Posterior cingulate gyrus (tissue), 11 donors: Measurements from ENCODE around the gene CYP26A1.

Experiments used
- DNase-seq, 10 donors: peaks; one replicate each; pipeline versions ENCODE4 v3.0.0 to v3.0.0-alpha.2; 2020 to 2021; ENCODE audit warnings: mixed read lengths in 3 of 10
- intact Hi-C: fragments of 100-400 bp; cut with DNase I; formaldehyde crosslinking; loops from one replicate; pipeline ENCODE4 v1.15.1; 2023

Gene CYP26A1, protein sequence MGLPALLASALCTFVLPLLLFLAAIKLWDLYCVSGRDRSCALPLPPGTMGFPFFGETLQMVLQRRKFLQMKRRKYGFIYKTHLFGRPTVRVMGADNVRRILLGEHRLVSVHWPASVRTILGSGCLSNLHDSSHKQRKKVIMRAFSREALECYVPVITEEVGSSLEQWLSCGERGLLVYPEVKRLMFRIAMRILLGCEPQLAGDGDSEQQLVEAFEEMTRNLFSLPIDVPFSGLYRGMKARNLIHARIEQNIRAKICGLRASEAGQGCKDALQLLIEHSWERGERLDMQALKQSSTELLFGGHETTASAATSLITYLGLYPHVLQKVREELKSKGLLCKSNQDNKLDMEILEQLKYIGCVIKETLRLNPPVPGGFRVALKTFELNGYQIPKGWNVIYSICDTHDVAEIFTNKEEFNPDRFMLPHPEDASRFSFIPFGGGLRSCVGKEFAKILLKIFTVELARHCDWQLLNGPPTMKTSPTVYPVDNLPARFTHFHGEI

DNA sequence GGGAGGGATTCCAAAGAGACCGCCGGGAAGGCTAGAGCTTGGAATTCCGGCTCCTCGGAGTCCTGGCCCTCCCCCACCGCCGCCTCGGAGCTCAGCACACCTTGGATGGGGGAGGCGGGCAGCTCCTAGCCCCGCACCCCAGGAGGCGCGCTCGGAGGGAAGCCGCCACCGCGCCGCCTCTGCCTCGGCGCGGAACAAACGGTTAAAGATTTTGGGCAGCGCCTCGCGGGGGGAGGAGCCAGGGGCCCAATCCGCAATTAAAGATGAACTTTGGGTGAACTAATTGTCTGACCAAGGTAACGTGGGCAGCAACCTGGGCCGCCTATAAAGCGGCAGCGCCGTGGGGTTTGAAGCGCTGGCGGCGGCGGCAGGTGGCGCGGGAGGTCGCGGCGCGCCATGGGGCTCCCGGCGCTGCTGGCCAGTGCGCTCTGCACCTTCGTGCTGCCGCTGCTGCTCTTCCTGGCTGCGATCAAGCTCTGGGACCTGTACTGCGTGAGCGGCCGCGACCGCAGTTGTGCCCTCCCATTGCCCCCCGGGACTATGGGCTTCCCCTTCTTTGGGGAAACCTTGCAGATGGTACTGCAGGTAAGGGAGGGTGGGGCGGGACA is at the start of gene CYP26A1:
Gene CYP26A1, plus strand, starts transcription at position 355 of the 608 bp plus-strand sequence. Its CDS starts 42 bp downstream, at position 397.
- intact Hi-C loops: no loop called here
- peak in 1 of 10 donors; percentile 57 for DNase-seq

DNA sequence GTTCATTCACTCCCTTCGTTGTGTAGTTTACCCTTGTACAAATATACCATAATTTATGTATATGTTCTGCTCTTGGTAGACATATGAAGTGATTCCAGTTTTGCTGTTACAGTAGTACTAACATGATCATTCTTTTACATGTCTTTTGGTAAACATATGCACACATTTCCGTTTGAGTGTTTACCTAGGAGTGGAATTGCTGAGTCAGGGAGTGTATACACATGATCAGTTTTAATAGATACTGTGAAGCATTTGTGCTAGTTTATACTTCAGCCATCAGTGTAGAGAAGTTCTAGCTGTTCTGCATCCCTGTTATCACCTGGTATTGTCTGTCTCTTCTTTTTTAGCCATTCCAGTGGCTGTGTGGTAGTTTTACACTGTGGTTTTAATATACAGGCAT is 47.6 kb upstream of the CYP26A1 start:
- intact Hi-C loops: no loop called here
- DNase-seq: no peak

DNA sequence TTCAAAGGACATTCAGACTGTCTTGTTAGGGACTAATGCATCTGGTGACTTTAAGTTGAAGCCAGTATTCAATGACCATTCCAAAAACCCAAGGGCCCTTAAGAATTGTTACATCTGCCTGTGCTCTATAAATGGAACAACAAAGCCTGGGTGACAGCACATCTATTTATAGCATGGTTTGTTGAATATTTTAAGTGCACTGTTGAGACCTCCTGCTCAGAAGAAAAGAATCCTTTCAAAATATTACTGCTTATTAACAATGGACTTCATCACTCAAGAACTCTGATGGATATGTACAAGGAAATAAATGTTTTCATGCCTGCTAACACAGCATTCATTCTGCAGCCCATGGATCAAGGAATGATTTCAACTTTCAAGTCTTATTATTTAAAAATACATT is 46.2 kb upstream of the CYP26A1 start:
- no peak for DNase-seq
- intact Hi-C loops: no loop called here

DNA sequence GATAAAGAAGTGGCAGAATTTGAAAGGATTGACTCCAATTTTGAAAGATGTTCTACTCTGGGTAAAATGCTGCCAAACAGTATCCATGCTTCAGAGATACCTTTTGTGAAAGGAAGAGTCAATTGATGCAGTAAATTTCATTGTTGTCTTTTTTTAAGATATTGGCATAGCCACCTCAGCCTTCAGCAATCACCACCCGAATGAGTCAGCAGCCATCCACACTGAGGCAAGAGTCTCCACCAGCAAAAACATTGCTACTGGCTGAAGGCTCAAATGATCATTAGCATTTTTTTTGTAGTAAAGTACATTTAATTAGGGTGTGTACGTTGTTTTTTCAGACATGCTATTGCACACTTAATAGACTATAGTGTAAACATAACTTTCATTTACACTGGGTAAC is 44.8 kb upstream of the CYP26A1 start:
- intact Hi-C loops: no loop called here
- DNase-seq: no peak

DNA sequence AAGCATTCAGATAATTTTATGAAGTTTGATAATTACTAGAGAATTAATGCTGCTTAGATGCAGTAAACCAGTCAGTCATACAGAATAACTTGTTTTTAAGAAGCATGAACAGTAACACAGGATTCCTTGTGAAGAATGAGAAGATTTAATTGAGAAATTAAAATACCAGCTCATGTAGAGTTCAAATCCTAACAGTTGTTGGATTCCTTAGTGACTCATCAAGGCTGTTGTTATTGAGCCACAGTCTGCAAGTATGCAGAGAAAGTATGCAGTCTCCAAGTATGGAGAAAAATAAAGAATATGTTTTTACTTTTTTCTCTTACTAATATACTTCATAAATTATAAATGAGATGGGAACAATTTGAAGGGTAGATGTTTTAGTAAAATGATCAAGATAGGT is 43.3 kb upstream of the CYP26A1 start:
- intact Hi-C loops: no loop called here
- no peak for DNase-seq

DNA sequence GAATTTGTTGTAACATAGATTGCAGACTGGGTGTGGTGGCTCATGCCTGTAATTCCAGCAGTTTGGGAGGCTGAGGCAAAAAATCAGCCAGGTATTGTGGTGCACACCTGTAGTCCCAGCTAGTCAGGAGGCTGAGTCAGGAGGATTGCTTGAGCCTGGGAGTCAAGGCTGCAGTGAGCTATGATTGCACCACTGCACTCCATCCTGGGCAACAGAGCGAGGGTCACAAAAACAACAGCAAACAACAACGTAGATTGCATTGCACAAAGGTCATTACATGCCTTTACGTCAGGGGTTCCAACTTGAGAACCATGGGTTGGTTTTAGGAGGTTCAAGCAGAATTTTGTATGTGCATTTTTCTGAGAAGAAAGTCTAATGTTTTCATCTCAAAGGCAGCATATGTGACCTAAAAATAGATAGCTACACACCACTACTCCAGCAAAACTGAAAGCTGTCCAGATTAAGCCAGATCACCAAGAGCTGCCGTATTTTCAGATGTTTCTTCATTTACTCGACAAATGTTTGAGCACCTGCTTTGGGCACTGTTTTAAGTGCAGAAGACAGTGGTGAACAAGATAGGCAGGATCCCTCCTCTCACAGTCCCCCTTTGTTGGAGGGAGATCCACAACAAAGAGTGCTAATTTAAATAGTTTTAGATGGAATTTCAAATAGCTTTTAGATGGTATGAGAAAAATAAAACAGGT is 41.4 kb upstream of the CYP26A1 start:
- intact Hi-C loops: no loop called here

DNA sequence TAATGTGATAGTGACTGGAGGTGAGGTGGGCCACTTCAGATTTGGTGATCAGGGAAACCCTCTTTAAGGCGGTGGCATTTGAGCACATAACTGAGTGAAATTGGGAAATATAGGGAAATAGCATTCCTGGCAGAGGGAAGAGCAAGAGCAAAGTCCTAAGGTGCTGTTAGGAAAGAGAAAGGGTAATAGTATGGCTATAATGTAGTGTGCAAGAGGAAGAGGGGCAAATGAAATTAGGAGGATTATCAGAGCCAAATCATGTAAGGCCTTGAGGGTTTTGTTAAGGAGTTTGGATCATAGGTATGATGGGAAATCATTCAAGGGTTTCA is 40.9 kb upstream of the CYP26A1 start:
- intact Hi-C loops: no loop called here
- DNase-seq: no peak

More for the DNA sequence above, 41.4 kb upstream of the CYP26A1 start:
- no peak for DNase-seq

DNA sequence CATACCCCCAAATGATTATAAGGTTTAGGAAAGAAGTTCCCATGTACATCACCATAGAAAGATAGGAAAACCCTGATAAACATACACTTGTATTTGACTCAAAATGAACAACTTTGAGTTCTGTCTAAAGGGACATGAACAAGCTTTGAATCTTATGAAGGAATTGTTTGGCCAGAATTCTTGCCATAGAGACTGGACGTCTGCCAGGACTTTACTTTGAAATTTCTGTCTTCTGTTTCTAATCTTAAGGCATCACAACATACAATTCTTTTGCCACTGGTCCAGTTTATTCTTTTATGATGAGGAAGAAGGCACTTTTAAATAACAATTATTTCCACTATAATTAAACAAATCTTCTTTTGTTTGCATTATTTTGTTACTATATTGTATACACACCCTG is 39.3 kb upstream of the CYP26A1 start:
- intact Hi-C loops: no loop called here
- no peak for DNase-seq

DNA sequence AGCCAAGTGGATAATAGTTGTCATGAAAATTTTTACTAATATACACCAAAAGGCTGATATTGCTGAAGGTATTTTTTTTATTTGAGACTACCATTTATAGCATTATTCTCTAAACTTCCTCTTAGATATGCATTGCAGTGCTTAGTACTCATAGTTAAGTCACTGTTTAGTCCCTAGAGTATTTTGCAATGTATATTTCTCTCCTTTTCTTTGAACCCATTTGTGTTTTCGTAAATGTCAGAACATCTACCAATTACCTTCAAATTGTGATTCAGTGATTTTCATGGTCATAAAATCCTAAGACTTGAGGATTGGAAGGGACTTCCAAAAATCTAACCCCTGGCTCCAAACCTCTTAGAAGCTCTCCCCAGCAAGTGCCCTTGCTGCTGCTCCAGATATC is 34.6 kb upstream of the CYP26A1 start:
- no peak for DNase-seq
- intact Hi-C loops: no loop called here

DNA sequence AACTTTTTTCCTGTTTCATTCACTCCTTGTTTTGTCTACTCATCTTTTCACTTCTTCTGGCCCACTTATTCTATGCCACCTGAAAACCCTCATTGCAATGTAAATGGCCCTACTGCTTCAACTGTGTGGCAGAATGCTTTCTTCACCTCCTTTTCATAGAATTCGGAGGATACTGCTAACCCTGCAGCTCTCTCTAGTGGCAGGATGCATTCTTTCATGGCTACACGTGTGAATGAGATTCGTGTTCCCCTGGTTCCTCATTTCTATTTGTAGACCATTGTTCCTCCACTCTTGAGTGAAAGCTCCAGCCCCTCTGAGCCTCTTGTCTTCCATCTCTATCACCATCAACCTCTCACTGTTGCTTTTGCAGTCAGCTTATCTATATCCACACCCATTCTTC is 34.0 kb upstream of the CYP26A1 start:
- intact Hi-C loops: no loop called here
- DNase-seq: no peak

DNA sequence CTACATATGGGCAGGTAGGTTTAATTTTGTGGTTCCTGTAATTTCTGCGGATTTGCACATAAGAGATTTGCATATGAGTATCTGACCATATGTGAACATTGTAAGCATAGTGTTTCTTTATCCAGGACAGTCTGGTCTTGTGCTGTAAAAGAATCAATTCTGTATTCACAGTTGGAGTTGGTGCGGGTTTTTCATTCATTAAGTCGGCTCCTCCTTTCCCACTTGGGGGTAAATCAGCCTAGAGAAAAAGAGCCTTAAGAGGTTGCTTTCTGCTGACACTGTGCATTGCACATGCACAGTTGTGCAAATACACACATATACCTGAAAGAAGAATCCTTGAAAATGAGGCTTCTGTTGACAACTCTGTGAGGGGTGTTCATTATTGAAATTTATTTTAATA is 19.2 kb upstream of the CYP26A1 start:
- intact Hi-C loops: no loop called here
- no peak for DNase-seq

DNA sequence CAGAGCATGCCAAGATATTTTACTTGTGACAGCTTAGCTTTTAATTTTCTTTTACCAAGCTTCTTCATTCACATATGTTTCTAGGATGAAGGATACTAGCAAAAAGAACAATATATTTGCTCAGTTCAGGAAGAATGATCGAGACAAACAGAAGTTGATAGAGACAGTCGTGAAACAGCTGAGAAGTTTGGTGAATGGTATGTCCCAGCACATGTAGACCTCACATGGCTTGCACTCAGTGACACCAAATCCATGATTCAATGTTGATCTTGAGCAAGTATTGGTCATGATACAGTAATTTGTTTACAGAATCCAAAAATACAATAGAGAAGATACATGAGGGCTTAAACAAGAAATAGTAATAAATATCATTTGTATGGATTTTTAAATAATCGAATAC is 15.6 kb upstream of the CYP26A1 start:
- no peak for DNase-seq
- intact Hi-C loops: no loop called here

DNA sequence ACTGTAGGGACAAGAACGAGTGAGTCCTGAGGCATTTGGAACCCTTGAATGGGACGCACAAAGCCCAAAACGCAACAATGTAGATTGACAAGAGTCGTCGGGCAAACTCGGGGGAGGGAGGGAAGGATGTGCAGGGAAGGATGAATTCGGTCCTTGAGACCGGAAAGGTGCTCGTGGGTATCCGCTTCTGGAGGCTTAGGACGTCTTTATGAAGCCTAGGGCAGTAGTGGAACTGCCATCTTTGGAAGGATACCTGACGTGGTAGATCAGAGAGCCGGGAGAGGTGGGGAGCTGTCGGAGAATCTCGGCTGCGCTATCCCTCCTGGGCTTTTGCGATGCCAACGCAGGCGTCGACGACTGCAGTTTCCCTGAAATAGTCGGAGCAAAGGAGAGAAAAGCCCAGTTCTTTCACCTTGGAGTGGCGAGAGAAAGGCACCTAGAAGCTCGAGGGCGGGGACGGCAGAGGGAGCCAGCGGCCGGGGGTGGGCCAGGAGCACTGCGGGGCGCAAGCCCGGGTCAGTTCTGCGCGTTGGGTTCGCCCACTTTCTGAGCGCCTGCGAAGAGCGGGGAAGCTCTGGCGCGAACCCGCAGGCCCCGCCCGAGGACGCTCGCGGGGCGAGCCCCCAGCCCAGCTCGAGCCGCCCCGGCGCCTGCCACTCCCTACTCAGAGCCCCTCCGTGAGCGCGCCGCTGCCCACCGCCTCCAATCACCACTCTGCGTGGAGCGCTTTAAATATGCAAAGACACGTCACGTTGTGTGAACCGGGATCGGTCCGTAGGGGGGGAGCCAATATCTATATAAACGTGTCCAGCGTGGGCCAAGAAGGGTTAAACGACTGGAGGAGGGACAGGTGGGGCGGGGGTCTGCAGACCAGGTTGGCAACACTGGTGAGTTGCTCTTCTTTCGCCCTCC is 13.5 kb upstream of the CYP26A1 start, which contains the start of gene CYP26C1:
Gene CYP26C1, plus strand, starts transcription at position 824 of the 912 bp plus-strand sequence. CDS start 466 bp downstream, outside the sequence.
- peak in 1 of 10 donors; percentile 74 for DNase-seq

DNA sequence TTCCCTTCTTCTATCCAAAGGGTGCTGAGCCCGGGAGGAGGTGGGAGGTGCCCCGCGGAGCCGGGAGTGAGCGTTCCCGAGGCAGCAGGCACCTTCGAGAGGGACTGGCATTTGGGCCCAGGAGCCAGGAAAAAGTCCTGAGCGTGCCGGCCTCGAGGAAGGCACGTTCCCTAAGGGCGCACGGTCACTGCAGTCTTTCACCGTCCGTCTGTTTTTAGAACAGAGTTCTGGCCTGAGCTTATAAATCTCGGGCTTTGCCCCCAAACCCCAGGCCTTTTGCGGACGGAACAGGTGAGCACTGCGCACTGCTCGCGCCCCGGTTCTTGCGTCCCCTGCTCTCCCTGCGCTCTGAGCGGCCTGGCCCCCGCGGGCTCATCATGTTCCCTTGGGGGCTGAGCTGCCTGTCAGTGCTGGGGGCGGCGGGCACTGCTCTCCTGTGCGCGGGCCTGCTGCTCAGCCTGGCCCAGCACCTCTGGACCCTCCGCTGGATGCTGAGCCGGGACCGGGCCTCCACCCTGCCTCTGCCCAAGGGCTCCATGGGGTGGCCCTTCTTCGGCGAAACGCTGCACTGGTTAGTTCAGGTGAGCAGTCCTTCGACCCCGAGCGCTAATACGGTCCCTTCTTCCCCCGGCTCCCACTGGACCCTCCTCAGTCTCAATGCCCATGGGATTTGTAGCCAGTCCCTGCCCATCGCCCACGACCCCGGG is 12.7 kb upstream of the CYP26A1 start:
- DNase-seq: peak in 2 of 10 donors; percentile 70 to 75
- intact Hi-C loops: no loop called here

More for the DNA sequence above, 13.5 kb upstream of the CYP26A1 start, which contains the start of gene CYP26C1:
- intact Hi-C loops: no loop called here

DNA sequence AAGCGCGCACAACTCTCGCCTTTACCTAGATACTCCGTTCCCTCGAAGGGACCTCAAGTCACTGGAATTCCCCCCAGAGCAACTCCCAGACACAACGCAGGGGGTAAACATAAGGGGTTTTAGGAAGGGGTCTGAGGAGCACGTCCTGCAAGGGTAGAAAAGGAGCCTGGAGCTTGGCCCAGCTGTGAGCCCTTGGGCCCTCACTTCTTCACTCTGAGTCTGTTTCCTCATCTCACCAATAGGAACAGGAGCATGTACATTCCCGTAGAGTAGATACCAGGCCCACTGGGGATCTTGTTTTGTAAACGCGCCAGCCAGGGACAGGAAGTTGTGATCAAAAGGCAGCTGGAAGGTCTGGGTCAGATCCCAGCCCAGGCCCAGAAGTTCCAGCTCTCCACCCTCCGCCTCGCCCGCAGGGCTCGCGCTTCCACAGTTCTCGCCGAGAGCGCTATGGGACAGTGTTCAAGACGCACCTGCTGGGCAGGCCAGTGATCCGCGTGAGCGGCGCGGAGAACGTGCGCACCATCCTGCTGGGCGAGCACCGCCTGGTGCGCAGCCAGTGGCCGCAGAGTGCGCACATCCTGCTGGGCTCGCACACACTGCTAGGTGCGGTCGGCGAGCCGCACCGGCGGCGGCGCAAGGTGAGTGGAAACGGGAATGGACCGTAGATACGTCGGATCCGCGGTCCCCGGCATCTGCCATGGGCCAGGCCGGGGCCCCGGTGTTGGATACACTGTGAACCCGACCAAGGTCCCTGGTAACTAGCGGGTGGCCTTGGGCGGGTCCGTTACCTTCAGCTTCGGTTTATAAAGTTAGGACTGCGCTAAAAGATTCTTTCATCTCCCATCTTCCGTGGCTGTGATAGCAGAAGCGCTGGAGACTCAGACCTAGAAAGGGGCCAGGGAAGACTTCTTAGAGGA is 11.8 kb upstream of the CYP26A1 start:
- intact Hi-C loops: no loop called here
- DNase-seq: peak in 1 of 10 donors; percentile 74

DNA sequence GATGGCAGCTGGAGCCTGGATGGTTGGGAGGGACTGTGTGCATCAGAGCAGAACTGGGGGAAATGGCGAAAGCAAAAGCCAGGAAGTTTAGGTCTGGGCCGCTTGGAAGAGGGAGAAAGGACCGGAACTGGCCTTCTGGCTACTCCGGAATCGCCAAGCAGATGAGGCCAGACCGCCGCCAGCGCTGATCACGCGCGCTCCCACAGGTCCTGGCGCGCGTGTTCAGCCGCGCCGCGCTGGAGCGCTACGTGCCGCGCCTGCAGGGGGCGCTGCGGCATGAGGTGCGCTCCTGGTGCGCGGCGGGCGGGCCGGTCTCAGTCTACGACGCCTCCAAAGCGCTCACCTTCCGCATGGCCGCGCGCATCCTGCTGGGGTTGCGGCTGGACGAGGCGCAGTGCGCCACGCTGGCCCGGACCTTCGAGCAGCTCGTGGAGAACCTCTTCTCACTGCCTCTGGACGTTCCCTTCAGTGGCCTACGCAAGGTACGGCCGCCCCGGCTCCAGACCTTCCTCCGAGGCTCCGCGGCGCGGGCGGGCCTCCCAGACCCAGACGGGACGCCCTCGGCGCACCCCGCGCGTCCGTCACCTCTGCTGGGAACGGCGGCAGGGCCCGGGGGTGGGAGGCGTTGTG is 11.1 kb upstream of the CYP26A1 start:
- DNase-seq: peak in 3 of 10 donors; percentile 11 to 86 (median 75)
- intact Hi-C loops: no loop called here

DNA sequence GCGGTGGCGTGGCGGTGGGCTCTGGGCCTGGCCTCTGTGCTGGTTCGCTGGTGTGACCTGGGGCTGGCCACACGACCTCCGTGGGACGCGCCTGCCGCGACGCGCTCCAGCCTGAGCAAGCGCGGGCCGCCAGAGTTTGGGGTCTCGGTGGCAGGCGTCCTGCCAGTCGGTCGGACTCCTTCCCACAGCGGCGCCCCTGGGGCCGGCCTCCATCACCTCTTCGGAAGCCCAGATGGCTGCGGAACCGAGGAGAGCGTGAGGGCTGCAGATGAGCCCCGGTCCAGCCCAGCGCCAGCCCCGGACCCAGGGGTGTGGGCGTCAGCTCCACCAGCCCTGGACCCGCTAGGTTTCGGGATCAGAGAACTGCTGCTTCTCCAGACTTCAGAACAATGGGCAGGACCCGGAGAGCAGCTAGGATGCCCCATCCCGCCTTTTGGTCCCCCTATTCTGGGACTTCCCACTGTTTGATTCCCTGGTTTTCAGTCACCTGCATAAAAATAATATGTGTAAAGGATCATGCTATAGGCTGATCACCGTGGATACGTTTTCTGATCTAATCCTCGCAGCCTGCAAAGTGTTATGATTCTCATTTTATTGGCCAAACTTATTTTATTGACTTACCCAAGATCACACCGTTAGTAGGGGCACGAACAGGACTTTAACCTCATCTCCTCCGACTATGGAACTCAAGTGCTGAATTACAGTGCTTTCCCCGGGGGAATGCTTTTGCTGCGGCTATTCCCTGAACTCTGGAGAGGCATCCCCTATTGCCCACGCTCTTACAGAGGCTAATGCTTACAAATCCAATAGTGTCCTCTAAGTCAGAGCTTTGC is 10.3 kb upstream of the CYP26A1 start:
- intact Hi-C loops: no loop called here

More for the DNA sequence above, 10.3 kb upstream of the CYP26A1 start:
- peak in 2 of 10 donors; percentile 58 to 86 for DNase-seq
